HG03575 (cell line): ENCODE results near the gene GPR135.

Experiments used
- ATAC-seq: cut with Tn5 transposase; IDR thresholded peaks from one replicate; pipeline ENCODE4 v1.9.1; 2021; ENCODE audit not compliant: unreplicated experiment, insufficient number of reproducible peaks, low FRiP score; ENCODE audit errors: extremely low read depth

Gene GPR135

GRCh38 chr14:59465316-59466135 is at the start of gene GPR135:
TSS of gene GPR135 (minus strand) at chr14:59465380. CDS start at chr14:59465226, 154 bp downstream.
- no peak for ATAC-seq

GRCh38 chr14:59511916-59512575 is 46.9 kb upstream of the GPR135 start:
- ATAC-seq = no peak

GRCh38 chr14:59510966-59511365 is 45.8 kb upstream of the GPR135 start:
- no peak for ATAC-seq

GRCh38 chr14:59510001-59510400 is 44.8 kb upstream of the GPR135 start:
- ATAC-seq = no peak

GRCh38 chr14:59509101-59509500 is 43.9 kb upstream of the GPR135 start:
- no peak for ATAC-seq

GRCh38 chr14:59507752-59508103 is 42.5 kb upstream of the GPR135 start:
- no peak for ATAC-seq

GRCh38 chr14:59507063-59507751 is 42.0 kb upstream of the GPR135 start:
- peak; percentile 49 for ATAC-seq

- no peak for ATAC-seq
These were observed 38.1 kb upstream of the GPR135 start for GRCh38 chr14:59503256-59503655.

GRCh38 chr14:59500732-59501131 is 35.6 kb upstream of the GPR135 start:
- no peak for ATAC-seq

- ATAC-seq = no peak
These were observed 27.2 kb upstream of the GPR135 start for GRCh38 chr14:59492384-59492783.

GRCh38 chr14:59490756-59491155 is 25.6 kb upstream of the GPR135 start:
- no peak for ATAC-seq

GRCh38 chr14:59484639-59485175 is 19.5 kb upstream of the GPR135 start:
- ATAC-seq = peak; percentile 14

GRCh38 chr14:59483819-59484638 is 18.8 kb upstream of the GPR135 start, which contains the start of the genes JKAMP and L3HYPDH:
TSS of gene JKAMP (plus strand) at chr14:59484517. CDS start at chr14:59484590, 73 bp downstream.
TSS of gene L3HYPDH (minus strand) at chr14:59484408. CDS start at chr14:59484316, 92 bp downstream.
- ATAC-seq = peak; percentile 60

GRCh38 chr14:59483363-59483762 is 18.2 kb upstream of the GPR135 start:
- ATAC-seq = no peak

GRCh38 chr14:59482541-59483331 is 17.6 kb upstream of the GPR135 start:
- ATAC-seq = no peak

- no peak for ATAC-seq
These were observed 16.8 kb upstream of the GPR135 start for GRCh38 chr14:59481871-59482540.

- ATAC-seq = no peak
These were observed 16.2 kb upstream of the GPR135 start for GRCh38 chr14:59481407-59481806.
